NK-92 treated with Interleukin-12 subunit alpha and Interleukin-12 subunit beta, amount 100 ng/mL, for 24 hours (cell line): ENCODE data around the gene CLEC2D.
A peak's percentile ranks its signal among the peaks of the same experiment; 100 is the strongest.
"Not testable (repeated sequence)": the region's sequence is repeated elsewhere in the genome, so short reads cannot be mapped to it uniquely, and the experiment has no call there.

ENCODE experiments used
- DNase-seq: peaks from one replicate; lab custom pipeline; 2025; lab: John Stamatoyannopoulos, UW

Gene CLEC2D

GRCh38 chr12:9699898-9700605, 30.5 kb downstream of the CLEC2D start:
- DNase-seq: no peak

GRCh38 chr12:9700606-9700956, 31.1 kb downstream of the CLEC2D start:
- no peak for DNase-seq

- DNase-seq: no peak
Observed at GRCh38 chr12:9701380-9702154, 32.1 kb downstream of the CLEC2D start.

GRCh38 chr12:9702255-9702654, 32.7 kb downstream of the CLEC2D start:
- DNase-seq: no peak

- DNase-seq: not testable (repeated sequence)
Observed at GRCh38 chr12:9704561-9704960, 35.0 kb downstream of the CLEC2D start.

- DNase-seq: no peak
Observed at GRCh38 chr12:9706086-9706685, 36.7 kb downstream of the CLEC2D start.

GRCh38 chr12:9707356-9707755, 37.8 kb downstream of the CLEC2D start:
- DNase-seq: peak; percentile 7

GRCh38 chr12:9707864-9708808, 38.6 kb downstream of the CLEC2D start:
- DNase-seq: peak; percentile 8

GRCh38 chr12:9708853-9709252, 39.3 kb downstream of the CLEC2D start:
- no peak for DNase-seq

- no peak for DNase-seq
Observed at GRCh38 chr12:9710584-9711375, 41.3 kb downstream of the CLEC2D start.

- DNase-seq: no peak
Observed at GRCh38 chr12:9711664-9712063, 42.2 kb downstream of the CLEC2D start.

- DNase-seq: not testable (repeated sequence)
Observed at GRCh38 chr12:9713032-9713558, 43.6 kb downstream of the CLEC2D start.

- DNase-seq: no peak
Observed at GRCh38 chr12:9717070-9717925, 47.8 kb downstream of the CLEC2D start.

- DNase-seq: no peak
Observed at GRCh38 chr12:9718968-9719367, 49.5 kb downstream of the CLEC2D start.

GRCh38 chr12:9719790-9720189, 50.3 kb downstream of the CLEC2D start:
- no peak for DNase-seq

GRCh38 chr12:9721394-9722092, 52.0 kb downstream of the CLEC2D start:
- DNase-seq: no peak

GRCh38 chr12:9724023-9724422, 54.5 kb downstream of the CLEC2D start:
- no peak for DNase-seq

- DNase-seq: no peak
Observed at GRCh38 chr12:9725213-9725870, 55.8 kb downstream of the CLEC2D start.

GRCh38 chr12:9727813-9728212, 58.3 kb downstream of the CLEC2D start:
- no peak for DNase-seq
